Activated naive CD4-positive, alpha-beta T cell treated with anti-CD3 and anti-CD28 coated beads, Interleukin-2, amount 50 U/mL, for 16 hours (primary cell): ENCODE measurements around the gene SNX18.
"Not testable (repeated sequence)": the region's sequence is repeated elsewhere in the genome, so short reads cannot be mapped to it uniquely, and the experiment has no call there.

Experiments used
- DNase-seq: peaks from one replicate; pipeline ENCODE4 v3.0.0-alpha.2; 2020

Gene SNX18

GRCh38 chr5:54517512-54518145 lies at the start of gene SNX18:
SNX18 (plus strand) TSS chr5:54517759; CDS start chr5:54517953, 194 bp downstream.
- DNase-seq, result peak; percentile 94

- no peak for DNase-seq
Measured at GRCh38 chr5:54469622-54470021, 47.9 kb upstream of the SNX18 start.

GRCh38 chr5:54470128-54470527 lies 47.4 kb upstream of the SNX18 start:
- no peak for DNase-seq

GRCh38 chr5:54470677-54471076 lies 46.9 kb upstream of the SNX18 start:
- no peak for DNase-seq

GRCh38 chr5:54471398-54471797 lies 46.2 kb upstream of the SNX18 start:
- no peak for DNase-seq

- no peak for DNase-seq
Measured at GRCh38 chr5:54476682-54477081, 40.9 kb upstream of the SNX18 start.

- no peak for DNase-seq
Measured at GRCh38 chr5:54477941-54478478, 39.5 kb upstream of the SNX18 start.

- DNase-seq, result no peak
Measured at GRCh38 chr5:54480296-54480695, 37.3 kb upstream of the SNX18 start.

- no peak for DNase-seq
Measured at GRCh38 chr5:54484219-54484894, 33.2 kb upstream of the SNX18 start.

GRCh38 chr5:54485659-54486058 lies 31.9 kb upstream of the SNX18 start:
- not testable (repeated sequence) for DNase-seq

GRCh38 chr5:54489648-54489979 lies 27.9 kb upstream of the SNX18 start:
- DNase-seq, result not testable (repeated sequence)

- DNase-seq, result no peak
Measured at GRCh38 chr5:54491326-54491725, 26.2 kb upstream of the SNX18 start.

- no peak for DNase-seq
Measured at GRCh38 chr5:54492178-54492577, 25.4 kb upstream of the SNX18 start.

- no peak for DNase-seq
Measured at GRCh38 chr5:54495027-54495426, 22.5 kb upstream of the SNX18 start.

- no peak for DNase-seq
Measured at GRCh38 chr5:54514291-54514690, 3.3 kb upstream of the SNX18 start.

GRCh38 chr5:54514841-54515432 lies 2.6 kb upstream of the SNX18 start:
- no peak for DNase-seq

- DNase-seq, result no peak
Measured at GRCh38 chr5:54515634-54516033, 1.9 kb upstream of the SNX18 start.

- DNase-seq, result no peak
Measured at GRCh38 chr5:54516051-54516655, 1.4 kb upstream of the SNX18 start.

- no peak for DNase-seq
Measured at GRCh38 chr5:54517174-54517511, 416 bp upstream of the SNX18 start.

- DNase-seq, result peak; percentile 66
Measured at GRCh38 chr5:54518146-54518817, 723 bp downstream of the SNX18 start.

GRCh38 chr5:54518818-54519508 lies 1.4 kb downstream of the SNX18 start:
- no peak for DNase-seq

- no peak for DNase-seq
Measured at GRCh38 chr5:54519509-54519876, 1.9 kb downstream of the SNX18 start.

- DNase-seq, result no peak
Measured at GRCh38 chr5:54520438-54520846, 2.9 kb downstream of the SNX18 start.
